ENCODE measurements around the gene GRAMD1B.

DNA sequence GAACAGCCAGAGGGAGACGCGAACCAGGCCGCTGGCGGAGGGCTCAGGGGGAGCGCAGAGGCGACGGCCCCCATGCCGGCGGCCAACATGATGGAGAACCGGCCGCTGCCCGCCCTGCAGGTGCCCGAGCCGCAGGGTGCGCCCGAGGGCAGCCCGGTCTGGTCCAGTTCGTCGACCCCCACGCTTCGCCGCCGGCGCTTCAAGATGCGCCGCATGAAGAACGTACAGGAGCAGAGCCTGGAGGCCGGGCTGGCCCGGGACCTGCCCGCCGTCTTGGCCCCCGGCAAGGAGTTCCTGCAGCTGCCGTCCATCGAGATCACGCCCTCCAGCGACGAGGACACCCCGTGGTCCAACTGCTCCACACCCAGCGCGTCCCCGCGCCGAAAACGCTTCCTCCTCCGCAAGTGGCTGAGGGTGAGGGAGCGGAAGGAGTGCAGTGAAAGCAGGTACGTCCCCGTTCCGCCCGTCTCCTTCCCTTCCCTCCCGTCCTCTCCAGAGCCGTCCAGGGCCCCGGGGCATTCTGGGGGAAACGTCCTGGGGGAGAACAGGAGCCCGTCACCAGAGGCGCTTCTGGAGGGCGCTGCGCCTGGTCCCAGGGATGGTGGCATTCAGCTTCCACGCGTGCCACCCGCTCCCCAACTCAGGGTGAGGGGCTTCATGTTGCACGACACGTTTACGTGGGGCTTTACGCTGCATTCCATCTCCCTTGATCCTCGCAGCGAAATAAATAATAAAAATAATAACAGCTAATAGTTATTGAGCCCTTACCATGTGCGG lies 840 bp downstream of the GRAMD1B start:
- TF ChIP-seq, protein P1, sequence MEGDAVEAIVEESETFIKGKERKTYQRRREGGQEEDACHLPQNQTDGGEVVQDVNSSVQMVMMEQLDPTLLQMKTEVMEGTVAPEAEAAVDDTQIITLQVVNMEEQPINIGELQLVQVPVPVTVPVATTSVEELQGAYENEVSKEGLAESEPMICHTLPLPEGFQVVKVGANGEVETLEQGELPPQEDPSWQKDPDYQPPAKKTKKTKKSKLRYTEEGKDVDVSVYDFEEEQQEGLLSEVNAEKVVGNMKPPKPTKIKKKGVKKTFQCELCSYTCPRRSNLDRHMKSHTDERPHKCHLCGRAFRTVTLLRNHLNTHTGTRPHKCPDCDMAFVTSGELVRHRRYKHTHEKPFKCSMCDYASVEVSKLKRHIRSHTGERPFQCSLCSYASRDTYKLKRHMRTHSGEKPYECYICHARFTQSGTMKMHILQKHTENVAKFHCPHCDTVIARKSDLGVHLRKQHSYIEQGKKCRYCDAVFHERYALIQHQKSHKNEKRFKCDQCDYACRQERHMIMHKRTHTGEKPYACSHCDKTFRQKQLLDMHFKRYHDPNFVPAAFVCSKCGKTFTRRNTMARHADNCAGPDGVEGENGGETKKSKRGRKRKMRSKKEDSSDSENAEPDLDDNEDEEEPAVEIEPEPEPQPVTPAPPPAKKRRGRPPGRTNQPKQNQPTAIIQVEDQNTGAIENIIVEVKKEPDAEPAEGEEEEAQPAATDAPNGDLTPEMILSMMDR (IDR thresholded peaks at IDR 0.05; ENCODE audit: borderline replicate concordance, extremely low read depth, low read length, poor library complexity, severe bottlenecking): peak; percentile 18
- no peak for TF ChIP-seq EZH2 (IDR thresholded peaks at IDR 0.05; ENCODE audit: borderline replicate concordance, low read depth, low read length, severe bottlenecking)
